ENCODE measurements around the gene RIC8A. TPM values are rescaled to one million over a fixed set of nuclear protein-coding genes. Genes with fewer than 3 reads are reported as not detected.

The RIC8A gene
- total and polyA plus RNA-seq, 4 donors = 30.6 to 77.3 (median 67.8) TPM

DNA sequence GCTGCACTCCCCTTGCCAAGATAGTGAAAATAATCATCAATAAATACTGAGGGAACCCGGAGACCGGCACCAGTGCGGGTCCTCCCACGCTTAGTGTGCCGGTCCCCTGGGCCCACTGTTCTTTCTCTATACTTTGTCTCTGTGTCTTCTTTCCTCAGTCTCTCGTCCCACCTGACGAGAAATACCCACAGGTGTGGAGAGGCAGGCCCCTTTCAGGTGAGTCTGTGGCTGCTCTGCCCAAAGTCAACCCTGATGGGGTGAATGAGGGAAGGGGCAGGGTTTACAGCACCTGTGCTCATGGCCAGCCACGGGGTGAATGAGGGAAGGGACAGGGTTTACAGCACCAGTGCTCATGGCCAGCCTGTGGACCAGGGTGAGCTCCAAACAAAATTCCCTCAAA is 5.0 kb upstream of the RIC8A start:
- peaks cover 0 to 2% of the 10 kb centered on the region in 2 donors for H3K36me3 ChIP-seq (ENCODE audit: control insufficient read depth in 1 of 2, insufficient read depth in 2 of 2, low read length in 1 of 2)
- DNase-seq = no peak

DNA sequence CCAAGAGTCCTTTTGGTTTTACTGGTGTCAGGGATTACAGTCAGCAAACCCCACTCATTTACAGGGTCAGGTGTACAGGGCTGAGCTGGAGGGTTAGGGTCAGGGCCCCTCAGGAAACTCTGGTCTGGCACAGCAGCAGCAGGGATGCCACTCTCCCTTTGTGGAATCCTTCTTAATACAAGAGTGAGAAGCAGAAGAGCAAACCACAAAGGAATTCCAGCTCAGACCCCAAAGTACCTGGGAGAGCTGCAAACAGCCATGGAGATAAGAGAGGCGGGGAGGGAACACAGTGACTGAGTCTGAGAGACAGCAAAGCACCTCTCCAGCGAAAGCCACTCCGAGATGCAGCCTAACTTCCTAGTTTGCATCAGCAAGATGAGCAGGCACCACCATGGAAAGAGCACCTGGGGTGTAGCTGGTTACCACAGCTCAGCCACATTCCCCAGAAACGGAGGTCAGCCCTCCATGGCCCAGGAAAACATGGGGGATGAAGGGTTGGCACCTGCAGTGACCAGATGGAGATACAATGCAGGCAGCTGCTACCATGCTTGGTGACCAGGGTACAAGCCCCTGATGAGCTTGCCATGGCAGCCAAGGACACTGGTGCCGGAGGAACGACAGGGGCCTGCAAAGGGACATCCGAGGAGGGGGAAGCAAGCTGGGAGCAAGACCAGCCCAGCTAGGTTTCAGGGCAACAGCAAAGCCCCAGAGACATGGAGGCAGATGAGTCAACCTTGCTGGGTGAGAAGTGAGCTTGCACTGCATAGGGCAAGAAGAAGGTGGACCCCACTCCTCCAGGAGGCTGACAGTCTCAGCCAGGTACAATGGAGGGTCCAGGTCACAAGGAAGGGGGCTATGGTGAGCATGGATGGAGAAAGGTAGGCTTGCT is 4.2 kb upstream of the RIC8A start:
- 81 to 84% methylated on average over 7 of the region's 7 CpGs for WGBS, 2 donors
- Histone ChIP-seq H3K4me1 (ENCODE audit: control insufficient read depth in 1 of 2, insufficient read depth in 2 of 2, low read length in 2 of 2) (no peaks in the 10 kb centered on the region), H3K4me3 (ENCODE audit: low read length in 2 of 2) (no peak overlapping the region), H3K27ac (ENCODE audit: low read depth in 1 of 2, low read length in 2 of 2) (no peak overlapping the region), H3K9me3 (ENCODE audit: control insufficient read depth, low read length) (no peaks in the 10 kb centered on the region), H3K27me3 (ENCODE audit: control insufficient read depth in 1 of 2, insufficient read depth in 2 of 2, low read length in 1 of 2) (no peaks in the 10 kb centered on the region), H3K36me3 (ENCODE audit: control insufficient read depth in 1 of 2, insufficient read depth in 2 of 2, low read length in 1 of 2) (peaks cover 0 to 2% of the 10 kb centered on the region in 2 donors)
- ATAC-seq (ENCODE audit: low FRiP score) (no peak), DNase-seq (peak in 1 of 2 donors; percentile 17)
- intact Hi-C loops (cut with DNase I) = no loop called here

More for the DNA sequence above, 5.0 kb upstream of the RIC8A start:
- Histone ChIP-seq H3K27me3 (ENCODE audit: control insufficient read depth in 1 of 2, insufficient read depth in 2 of 2, low read length in 1 of 2) (no peaks in the 10 kb centered on the region), H3K4me1 (ENCODE audit: control insufficient read depth in 1 of 2, insufficient read depth in 2 of 2, low read length in 2 of 2) (no peaks in the 10 kb centered on the region), H3K27ac (ENCODE audit: low read depth in 1 of 2, low read length in 2 of 2) (no peak overlapping the region), H3K4me3 (ENCODE audit: low read length in 2 of 2) (no peak overlapping the region), H3K9me3 (ENCODE audit: control insufficient read depth, low read length) (no peaks in the 10 kb centered on the region)
- ATAC-seq (ENCODE audit: low FRiP score) = no peak
- 79 to 85% methylated on average over 8 of the region's 8 CpGs for WGBS, 2 donors
- intact Hi-C loops (cut with DNase I) = no loop called here

DNA sequence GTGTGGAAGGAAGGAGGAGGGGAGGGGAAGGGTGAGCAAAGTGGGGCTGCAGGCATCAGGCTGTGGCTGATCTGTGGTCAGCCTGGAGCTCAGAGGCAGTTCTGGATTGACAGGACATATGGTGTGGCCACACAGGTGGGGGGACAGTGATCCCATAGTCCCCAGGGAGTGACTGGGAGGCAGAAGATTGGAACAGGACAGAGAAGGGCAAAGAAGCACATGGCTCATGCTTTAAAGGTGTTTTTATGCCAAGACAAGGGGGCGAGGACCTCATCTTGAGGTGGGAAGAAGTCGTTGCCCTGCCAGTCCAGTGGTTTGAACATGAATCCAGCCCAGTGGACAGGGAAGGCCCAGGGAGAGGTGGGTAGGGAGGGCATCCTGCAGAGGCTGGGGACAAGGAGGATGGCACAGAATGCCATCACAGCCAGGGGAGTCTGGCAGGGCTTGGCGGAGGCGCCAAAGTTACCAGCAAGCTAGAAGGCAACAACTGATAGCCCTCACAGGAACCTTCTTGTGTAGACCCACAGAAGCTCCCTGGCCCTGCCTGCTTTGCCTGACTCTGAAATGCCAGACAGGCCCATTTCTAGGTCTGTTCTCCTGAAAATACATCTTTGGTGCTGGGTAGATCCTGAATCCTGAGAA is 3.4 kb upstream of the RIC8A start:
- H3K27ac ChIP-seq (ENCODE audit: low read depth in 1 of 2, low read length in 2 of 2) = no peak overlapping the region
- H3K36me3 ChIP-seq (ENCODE audit: control insufficient read depth in 1 of 2, insufficient read depth in 2 of 2, low read length in 1 of 2) = peaks cover 0 to 2% of the 10 kb centered on the region in 2 donors
- no peak overlapping the region for H3K4me3 ChIP-seq (ENCODE audit: low read length in 2 of 2)
- intact Hi-C loops (cut with DNase I) = no loop called here
- ATAC-seq (ENCODE audit: low FRiP score) (no peak), DNase-seq (no peak)
- H3K27me3 ChIP-seq (ENCODE audit: control insufficient read depth in 1 of 2, insufficient read depth in 2 of 2, low read length in 1 of 2) = no peaks in the 10 kb centered on the region
- H3K4me1 ChIP-seq (ENCODE audit: control insufficient read depth in 1 of 2, insufficient read depth in 2 of 2, low read length in 2 of 2) = no peaks in the 10 kb centered on the region
- H3K9me3 ChIP-seq (ENCODE audit: control insufficient read depth, low read length) = no peaks in the 10 kb centered on the region
- 81 to 85% methylated on average over 4 of the region's 4 CpGs for WGBS, 2 donors

DNA sequence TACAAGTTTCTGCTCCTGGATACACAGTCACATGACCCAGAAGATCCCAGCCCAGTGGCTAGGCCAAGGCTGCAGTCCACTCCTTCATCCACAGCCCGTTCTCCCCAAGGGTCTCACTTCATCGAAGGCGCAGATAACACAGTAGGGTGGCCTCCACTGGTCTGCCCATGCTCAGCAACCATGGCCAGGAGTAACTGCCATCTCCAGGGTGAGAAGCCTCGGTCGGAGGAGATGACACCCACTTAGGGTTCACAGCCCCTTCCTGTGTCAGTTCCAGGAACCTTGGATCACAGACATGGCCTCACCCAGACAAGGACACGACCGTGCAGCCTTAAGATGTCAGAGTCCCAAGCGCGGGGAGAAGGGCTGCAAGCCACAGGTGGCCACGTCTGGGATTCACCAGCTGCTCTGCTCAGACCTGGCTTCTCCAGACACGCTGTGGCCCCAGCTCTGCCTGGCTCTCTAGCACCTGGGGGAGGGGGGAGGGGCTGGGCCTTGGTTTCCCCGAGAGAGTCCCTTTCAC is 2.9 kb upstream of the RIC8A start:
- WGBS, 2 donors = 76 to 83% methylated on average over 11 to 12 of the region's 12 CpGs
- Histone ChIP-seq H3K27me3 (ENCODE audit: control insufficient read depth in 1 of 2, insufficient read depth in 2 of 2, low read length in 1 of 2) (no peaks in the 10 kb centered on the region), H3K4me1 (ENCODE audit: control insufficient read depth in 1 of 2, insufficient read depth in 2 of 2, low read length in 2 of 2) (no peaks in the 10 kb centered on the region), H3K9me3 (ENCODE audit: control insufficient read depth, low read length) (no peaks in the 10 kb centered on the region), H3K27ac (ENCODE audit: low read depth in 1 of 2, low read length in 2 of 2) (no peak overlapping the region), H3K36me3 (ENCODE audit: control insufficient read depth in 1 of 2, insufficient read depth in 2 of 2, low read length in 1 of 2) (peaks cover 0 to 2% of the 10 kb centered on the region in 2 donors), H3K4me3 (ENCODE audit: low read length in 2 of 2) (no peak overlapping the region)
- ATAC-seq (ENCODE audit: low FRiP score) (no peak), DNase-seq (peak; percentile 41 to 56)
- intact Hi-C loops (cut with DNase I) = loop anchor here in 1 of 2 donors (5.0 kb wide), 3 partner anchors 153 to 303 kb away; partner anchors contain the start of gene RNH1

DNA sequence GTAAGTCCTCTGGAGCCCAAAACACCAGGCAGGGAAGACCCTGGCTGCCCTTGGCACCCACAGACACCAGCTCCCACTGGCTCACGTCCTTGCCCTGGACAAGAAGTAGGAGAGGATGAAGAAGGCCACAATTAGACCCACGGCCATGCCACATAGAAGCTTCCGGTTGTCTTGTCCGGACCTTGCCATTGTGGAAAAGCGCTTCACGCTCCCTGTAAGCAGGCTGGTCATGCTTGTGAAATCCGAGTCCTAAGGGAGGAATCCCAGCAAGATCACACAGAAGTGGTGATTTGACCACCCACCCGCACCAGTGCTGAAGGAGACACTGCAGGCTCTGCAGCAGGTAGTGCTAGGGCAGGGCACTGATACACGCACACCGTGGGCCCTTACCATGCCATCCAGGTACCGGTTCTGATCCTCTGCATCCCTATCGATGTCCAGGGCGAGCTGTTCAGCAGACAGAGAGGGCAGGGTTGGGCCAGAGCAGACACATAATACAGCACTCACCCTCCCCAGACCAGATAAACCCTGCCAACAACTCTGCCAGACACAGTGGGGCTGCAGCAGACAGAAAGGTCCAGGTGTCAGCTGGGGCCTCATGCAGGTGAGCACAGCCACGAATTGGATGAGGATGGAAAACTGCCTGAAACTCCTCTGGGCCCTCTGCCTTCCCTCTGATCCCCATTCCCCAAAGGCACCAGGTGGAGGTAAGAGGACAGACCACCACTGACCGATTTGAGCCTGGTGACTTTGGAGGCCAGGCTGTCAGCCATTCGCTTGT is 2.1 kb upstream of the RIC8A start:
- H3K27ac ChIP-seq (ENCODE audit: low read depth in 1 of 2, low read length in 2 of 2) = no peak overlapping the region
- ATAC-seq (ENCODE audit: low FRiP score) = no peak
- no peaks in the 10 kb centered on the region for H3K9me3 ChIP-seq (ENCODE audit: control insufficient read depth, low read length)
- no peaks in the 10 kb centered on the region for H3K27me3 ChIP-seq (ENCODE audit: control insufficient read depth in 1 of 2, insufficient read depth in 2 of 2, low read length in 1 of 2)
- intact Hi-C loops (cut with DNase I) = loop anchor here in 1 of 2 donors (5.0 kb wide), 3 partner anchors 152 to 302 kb away; partner anchors contain the start of gene RNH1
- H3K4me3 ChIP-seq (ENCODE audit: low read length in 2 of 2) = no peak overlapping the region
- no peaks in the 10 kb centered on the region for H3K4me1 ChIP-seq (ENCODE audit: control insufficient read depth in 1 of 2, insufficient read depth in 2 of 2, low read length in 2 of 2)
- peak in 1 of 2 donors; percentile 29 for DNase-seq
- peaks cover 0 to 2% of the 10 kb centered on the region in 2 donors for H3K36me3 ChIP-seq (ENCODE audit: control insufficient read depth in 1 of 2, insufficient read depth in 2 of 2, low read length in 1 of 2)
- 81 to 83% methylated on average over 16 of the region's 16 CpGs for WGBS, 2 donors

DNA sequence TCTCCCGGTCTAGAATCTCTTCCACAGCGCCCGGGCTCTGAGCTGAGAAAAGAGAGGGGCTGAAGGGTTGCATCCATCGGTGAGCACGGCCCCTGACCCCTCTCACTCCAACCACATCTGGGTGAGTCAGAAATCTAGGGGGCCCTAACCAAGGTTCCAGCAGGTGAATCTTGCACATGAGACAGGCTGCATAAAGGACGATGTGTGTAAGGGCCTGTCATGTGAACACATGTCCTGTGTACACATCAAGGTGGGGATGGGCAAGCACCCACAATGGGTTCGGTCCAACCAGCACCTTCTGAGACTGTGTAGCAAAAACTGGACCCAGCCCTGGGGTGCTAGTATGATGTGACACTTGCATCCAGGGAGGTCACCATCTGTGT is 1.5 kb upstream of the RIC8A start:
- WGBS, 2 donors = 67 to 69% methylated on average over 7 of the region's 7 CpGs
- no peak for ATAC-seq (ENCODE audit: low FRiP score)
- Histone ChIP-seq H3K27ac (ENCODE audit: low read depth in 1 of 2, low read length in 2 of 2) (no peak overlapping the region), H3K4me1 (ENCODE audit: control insufficient read depth in 1 of 2, insufficient read depth in 2 of 2, low read length in 2 of 2) (no peaks in the 10 kb centered on the region), H3K9me3 (ENCODE audit: control insufficient read depth, low read length) (no peaks in the 10 kb centered on the region), H3K36me3 (ENCODE audit: control insufficient read depth in 1 of 2, insufficient read depth in 2 of 2, low read length in 1 of 2) (peaks cover 0 to 2% of the 10 kb centered on the region in 2 donors), H3K4me3 (ENCODE audit: low read length in 2 of 2) (peak overlapping the region; percentile 52 to 79), H3K27me3 (ENCODE audit: control insufficient read depth in 1 of 2, insufficient read depth in 2 of 2, low read length in 1 of 2) (no peaks in the 10 kb centered on the region)
- intact Hi-C loops (cut with DNase I) = loop anchor here in 1 of 2 donors (5.0 kb wide), 3 partner anchors 151 to 301 kb away; partner anchors contain the start of gene RNH1
- peak; percentile 45 to 72 for DNase-seq

DNA sequence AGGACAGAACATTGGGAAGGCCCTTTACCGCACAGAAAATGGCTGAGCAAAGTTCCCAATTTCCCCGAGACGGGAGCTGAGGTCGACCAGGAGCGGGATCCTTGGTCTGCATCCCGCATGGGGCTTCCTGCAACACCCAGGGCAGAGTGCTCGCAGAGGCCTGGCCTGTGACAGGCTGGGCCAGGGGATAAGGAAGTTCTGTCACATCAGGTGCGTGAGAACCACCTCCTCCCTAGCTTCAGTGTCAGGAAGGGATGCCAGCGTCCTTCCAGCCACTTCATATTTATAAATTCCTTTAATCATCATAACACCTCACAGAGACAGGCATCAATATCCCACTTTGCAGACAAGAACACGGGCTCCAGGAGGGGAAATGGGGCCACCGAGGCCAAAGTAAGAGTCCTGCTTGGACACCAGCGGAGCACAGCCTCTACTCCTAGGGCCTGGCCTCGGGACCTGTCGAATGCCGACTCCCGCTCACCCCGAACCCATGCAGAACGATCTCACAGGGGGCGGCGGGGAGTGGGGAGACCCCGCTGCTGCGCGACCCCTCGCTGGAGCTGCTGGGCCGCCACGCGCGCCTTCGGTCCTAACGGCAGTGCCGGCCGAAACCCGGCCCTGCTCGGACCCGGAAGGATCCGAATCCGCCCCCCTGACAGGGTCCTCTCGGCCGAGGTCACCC is 841 bp upstream of the RIC8A start:
- Histone ChIP-seq H3K27me3 (ENCODE audit: control insufficient read depth in 1 of 2, insufficient read depth in 2 of 2, low read length in 1 of 2) (no peaks in the 10 kb centered on the region), H3K4me1 (ENCODE audit: control insufficient read depth in 1 of 2, insufficient read depth in 2 of 2, low read length in 2 of 2) (no peaks in the 10 kb centered on the region), H3K27ac (ENCODE audit: low read depth in 1 of 2, low read length in 2 of 2) (peak overlapping the region; percentile 46 to 81), H3K9me3 (ENCODE audit: control insufficient read depth, low read length) (no peaks in the 10 kb centered on the region), H3K36me3 (ENCODE audit: control insufficient read depth in 1 of 2, insufficient read depth in 2 of 2, low read length in 1 of 2) (peaks cover 0 to 2% of the 10 kb centered on the region in 2 donors), H3K4me3 (ENCODE audit: low read length in 2 of 2) (peak overlapping the region; percentile 52 to 79)
- DNase-seq (peak; percentile 60 to 74), ATAC-seq (ENCODE audit: low FRiP score) (peak; percentile 9)
- intact Hi-C loops (cut with DNase I) = loop anchor here in 1 of 2 donors (5.0 kb wide), 3 partner anchors 151 to 301 kb away; partner anchors contain the start of gene RNH1
- 1% methylated on average over 39 of the region's 39 CpGs for WGBS, 2 donors

Measured in aorta (tissue), 5 donors.